Esophagus squamous epithelium (tissue), 5 donors: ENCODE data around the gene HOOK1. TPM values are rescaled to one million over a fixed set of nuclear protein-coding genes. Genes with fewer than 3 reads are reported as not detected.
"Not testable (repeated sequence)": the region's sequence is repeated elsewhere in the genome, so short reads cannot be mapped to it uniquely, and the experiment has no call there.

Experiments used
- DNase-seq: peaks from one replicate; lab custom pipeline; 2025; lab: John Stamatoyannopoulos, UW
- H3K27ac ChIP-seq, 4 donors: fragments of 200-600 bp; sonication (generic); one replicate each; pipeline ENCODE4 v1.5.1; 2016 to 2019; ENCODE audit warnings: mild to moderate bottlenecking in 1 of 4
- H3K27me3 ChIP-seq, 4 donors: fragments of 200-600 bp; sonication (generic); 1 replicate in 3 of 4; 2 replicates in 1 of 4; pipeline versions ENCODE4 v1.5.1 to v1.6.0; 2017 to 2021; ENCODE audit warnings: antibody characterized with exemption in 1 of 4
- H3K36me3 ChIP-seq, 3 donors: fragments of 200-600 bp; sonication (generic); one replicate each; pipeline ENCODE4 v1.5.1; 2016 to 2019
- H3K4me1 ChIP-seq, 3 donors: fragments of 200-600 bp; sonication (generic); one replicate each; pipeline ENCODE4 v1.5.1; 2017 to 2019
- H3K4me3 ChIP-seq, 4 donors: fragments of 200-600 bp; sonication (generic); 1 replicate in 3 of 4; 2 replicates in 1 of 4; pipeline ENCODE4 v1.5.1; 2016 to 2019; ENCODE audit warnings: mild to moderate bottlenecking in 2 of 4, moderate library complexity in 1 of 4
- H3K9me3 ChIP-seq, 3 donors: fragments of 200-600 bp; sonication (generic); one replicate each; pipeline ENCODE4 v1.5.1; 2016 to 2019
- POLR2A ChIP-seq, 4 donors: fragments of 450-650 bp; IDR thresholded peaks; one replicate each; pipeline ENCODE4 v1.6.1; 2017; ENCODE audit warnings: antibody characterized with exemption in 4 of 4, mild to moderate bottlenecking in 4 of 4, moderate library complexity in 3 of 4
- WGBS, 2 donors: methylation state at CpG; one replicate each; pipeline ENCODE4 v1.1.5; 2018; 5-methylcytosine and 5-hydroxymethylcytosine counted together
- intact Hi-C: fragments of 100-400 bp; cut with DNase I; formaldehyde crosslinking; loops from one replicate; pipeline ENCODE4 v1.15.0; 2022
- total RNA-seq, 4 donors: library from RNA; depleted of rRNA; stranded (reverse); fragments of >200 nt; gene quantifications; one replicate each; pipeline ENCODE4 v1.1.0, GENCODE V29; 2016
- TF ChIP-seq, protein P1 (sequence below), 6 experiments: fragments of 450-650 bp in 4 of 6; fragments of 200-600 bp in 2 of 6; sonication (generic) in 2 of 6; IDR thresholded peaks; one replicate each; pipeline ENCODE4 v1.5.1; 2016 to 2019; ENCODE audit warnings: antibody characterized with exemption in 6 of 6, mild to moderate bottlenecking in 4 of 6, moderate library complexity in 4 of 6
- donor health status: DM: yes; HTN: yes; CAD: no.

HOOK1 gene
- total RNA-seq, 4 donors from 2014 or later: 13.7 to 35.1 (median 28.1) TPM

DNA sequence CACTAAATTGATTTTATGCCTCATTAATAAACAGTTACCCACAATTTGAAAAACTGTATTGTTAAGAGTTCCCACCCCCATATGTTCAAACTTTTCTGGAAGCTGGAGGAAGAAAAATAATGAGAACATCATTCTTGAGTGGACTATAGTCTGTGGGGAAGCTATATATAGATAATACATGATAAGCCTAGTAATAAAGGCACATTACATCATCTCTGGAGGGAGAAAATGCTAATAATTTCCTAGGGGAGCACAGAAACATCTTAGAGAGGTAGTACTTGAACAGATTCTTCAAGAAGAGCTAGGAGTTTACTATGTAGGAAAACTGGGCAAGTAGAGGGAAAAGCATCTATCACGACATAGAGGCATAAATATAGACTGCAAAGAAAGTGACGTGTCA is 92.2 kb downstream of the HOOK1 start:
- Histone ChIP-seq H3K4me1 (peaks cover 0 to 13% (median 0%) of the 10 kb centered on the region in 3 donors), H3K27me3 (no peaks in the 10 kb centered on the region), H3K27ac (no peak overlapping the region), H3K4me3 (no peak overlapping the region), H3K9me3 (no peaks in the 10 kb centered on the region), H3K36me3 (peaks cover 0 to 38% (median 0%) of the 10 kb centered on the region in 3 donors)
- 75 to 80% methylated on average over 2 of the region's 2 CpGs for WGBS, 2 donors
- TF ChIP-seq, protein P1, sequence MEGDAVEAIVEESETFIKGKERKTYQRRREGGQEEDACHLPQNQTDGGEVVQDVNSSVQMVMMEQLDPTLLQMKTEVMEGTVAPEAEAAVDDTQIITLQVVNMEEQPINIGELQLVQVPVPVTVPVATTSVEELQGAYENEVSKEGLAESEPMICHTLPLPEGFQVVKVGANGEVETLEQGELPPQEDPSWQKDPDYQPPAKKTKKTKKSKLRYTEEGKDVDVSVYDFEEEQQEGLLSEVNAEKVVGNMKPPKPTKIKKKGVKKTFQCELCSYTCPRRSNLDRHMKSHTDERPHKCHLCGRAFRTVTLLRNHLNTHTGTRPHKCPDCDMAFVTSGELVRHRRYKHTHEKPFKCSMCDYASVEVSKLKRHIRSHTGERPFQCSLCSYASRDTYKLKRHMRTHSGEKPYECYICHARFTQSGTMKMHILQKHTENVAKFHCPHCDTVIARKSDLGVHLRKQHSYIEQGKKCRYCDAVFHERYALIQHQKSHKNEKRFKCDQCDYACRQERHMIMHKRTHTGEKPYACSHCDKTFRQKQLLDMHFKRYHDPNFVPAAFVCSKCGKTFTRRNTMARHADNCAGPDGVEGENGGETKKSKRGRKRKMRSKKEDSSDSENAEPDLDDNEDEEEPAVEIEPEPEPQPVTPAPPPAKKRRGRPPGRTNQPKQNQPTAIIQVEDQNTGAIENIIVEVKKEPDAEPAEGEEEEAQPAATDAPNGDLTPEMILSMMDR (IDR thresholded peaks at IDR 0.05): no peak
- no peak for TF ChIP-seq POLR2A (IDR thresholded peaks at IDR 0.05)
- intact Hi-C loops: no loop called here
- DNase-seq: no peak

DNA sequence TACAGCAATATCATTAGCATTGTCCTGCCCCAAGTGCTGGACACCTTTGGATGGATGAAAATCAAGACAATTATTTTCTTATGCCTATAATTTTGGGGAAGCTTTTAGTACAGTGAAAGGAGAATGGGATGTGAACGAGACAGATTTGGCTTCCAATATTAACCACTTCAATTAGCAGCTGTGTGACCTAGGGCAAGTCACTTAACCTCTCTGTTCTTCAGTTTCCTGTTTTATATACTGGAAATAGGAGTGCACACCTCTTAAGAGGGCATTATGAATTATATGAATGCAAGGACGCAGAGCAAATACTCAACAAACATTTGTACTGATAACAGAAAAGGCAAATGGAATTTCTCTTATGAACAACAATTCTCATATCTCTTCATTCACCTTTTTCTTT is 93.3 kb downstream of the HOOK1 start:
- Histone ChIP-seq H3K9me3 (no peaks in the 10 kb centered on the region), H3K4me1 (peaks cover 0 to 3% (median 0%) of the 10 kb centered on the region in 3 donors), H3K36me3 (peaks cover 0 to 43% (median 0%) of the 10 kb centered on the region in 3 donors), H3K27me3 (no peaks in the 10 kb centered on the region), H3K27ac (no peak overlapping the region), H3K4me3 (no peak overlapping the region)
- WGBS, 2 donors: 82 to 87% methylated on average over 2 of the region's 2 CpGs
- intact Hi-C loops: no loop called here
- no peak for DNase-seq
- TF ChIP-seq POLR2A (IDR thresholded peaks at IDR 0.05): no peak
- TF ChIP-seq, protein P1 (IDR thresholded peaks at IDR 0.05): no peak

DNA sequence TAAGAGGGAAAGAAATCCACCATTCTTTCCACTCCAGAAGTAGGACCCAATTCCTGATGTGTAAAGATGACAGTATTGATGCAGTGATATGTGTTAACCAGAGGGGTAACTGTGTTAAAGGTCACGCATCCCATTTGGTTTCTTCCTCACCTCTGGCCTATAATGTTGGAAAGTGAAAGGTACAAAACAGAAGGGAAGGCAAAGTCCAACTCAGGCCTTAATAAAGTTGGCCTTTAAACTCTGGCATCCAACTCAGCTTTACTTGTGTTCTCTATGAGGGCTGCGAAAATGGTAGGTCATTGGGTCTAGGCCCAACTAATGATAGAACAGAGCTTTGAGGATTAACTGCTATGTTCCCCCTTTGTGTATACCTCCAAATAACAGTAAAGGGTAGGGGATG is 93.9 kb downstream of the HOOK1 start:
- no peaks in the 10 kb centered on the region for H3K9me3 ChIP-seq
- TF ChIP-seq POLR2A (IDR thresholded peaks at IDR 0.05): no peak
- TF ChIP-seq, protein P1 (IDR thresholded peaks at IDR 0.05): no peak
- no peak overlapping the region for H3K4me3 ChIP-seq
- peaks cover 0 to 43% (median 0%) of the 10 kb centered on the region in 3 donors for H3K36me3 ChIP-seq
- WGBS, 2 donors: 92 to 100% methylated on average over 2 of the region's 2 CpGs
- no peak overlapping the region for H3K27ac ChIP-seq
- no peak for DNase-seq
- intact Hi-C loops: no loop called here
- no peaks in the 10 kb centered on the region for H3K27me3 ChIP-seq
- no peaks in the 10 kb centered on the region for H3K4me1 ChIP-seq

DNA sequence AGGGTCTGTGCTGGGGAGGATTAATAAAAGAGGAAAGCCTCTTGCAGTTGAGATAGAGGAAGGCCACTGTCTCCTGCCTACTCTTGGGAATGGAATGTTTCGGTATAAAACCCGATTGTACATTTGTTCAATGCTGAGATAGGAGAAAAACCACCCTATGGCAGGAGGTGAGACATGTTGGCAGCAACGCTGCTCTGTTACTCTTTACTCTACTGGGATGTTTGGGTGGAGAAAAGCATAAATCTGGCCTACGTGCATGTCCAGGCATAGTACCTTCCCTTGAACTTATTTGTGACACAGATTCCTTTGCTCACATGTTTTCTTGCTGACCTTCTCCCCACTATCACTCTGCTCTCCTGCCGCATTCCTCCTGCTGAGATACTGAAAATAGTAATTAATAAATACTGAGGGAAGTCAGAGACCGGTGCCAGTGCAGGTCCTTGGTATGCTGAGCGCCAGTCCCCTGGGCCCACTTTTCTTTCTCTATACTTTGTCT is 100.1 kb downstream of the HOOK1 start:
- H3K9me3 ChIP-seq, H3K27me3 ChIP-seq, H3K4me1 ChIP-seq, H3K4me3 ChIP-seq, intact Hi-C loops, DNase-seq, H3K27ac ChIP-seq: not testable (repeated sequence)
- 82 to 88% methylated on average over 7 of the region's 7 CpGs for WGBS, 2 donors
- peaks cover 0 to 11% (median 0%) of the 10 kb centered on the region in 3 donors for H3K36me3 ChIP-seq

DNA sequence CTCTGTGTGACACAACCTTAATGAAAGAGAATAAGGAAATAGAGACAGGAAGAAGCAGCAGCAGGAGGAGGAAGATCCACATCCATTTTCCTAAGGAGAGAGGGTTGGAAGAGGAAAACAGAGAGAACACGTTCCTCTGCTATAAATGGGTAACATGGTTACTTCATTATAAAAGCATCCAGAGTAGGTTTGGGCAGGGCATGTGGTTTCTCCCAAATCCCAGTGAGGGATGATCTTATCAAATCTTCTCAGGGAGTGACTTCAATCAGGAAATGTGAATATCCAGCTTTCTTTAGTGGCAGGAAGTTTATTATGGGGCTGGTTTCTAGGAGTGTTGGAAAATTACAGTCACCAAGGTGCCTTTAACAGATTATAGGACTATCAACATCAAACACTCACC is 100.8 kb downstream of the HOOK1 start:
- no peak overlapping the region for H3K4me3 ChIP-seq
- DNase-seq: no peak
- H3K27ac ChIP-seq: no peak overlapping the region
- intact Hi-C loops: no loop called here
- peaks cover 0 to 10% (median 0%) of the 10 kb centered on the region in 3 donors for H3K36me3 ChIP-seq
- H3K27me3 ChIP-seq: no peaks in the 10 kb centered on the region
- 50 to 85% methylated on average over 1 of the region's 1 CpG for WGBS, 2 donors
- TF ChIP-seq, protein P1 (IDR thresholded peaks at IDR 0.05): no peak
- TF ChIP-seq POLR2A (IDR thresholded peaks at IDR 0.05): no peak
- H3K9me3 ChIP-seq: no peaks in the 10 kb centered on the region
- H3K4me1 ChIP-seq: no peaks in the 10 kb centered on the region
